Gastrocnemius medialis (tissue), 4 donors: Measurements from ENCODE around the gene EPB41L3.

ENCODE experiments used
- POLR2A ChIP-seq, 2 donors: fragments of 450-650 bp; IDR thresholded peaks; one replicate each; pipeline ENCODE4 v1.6.1; 2017; ENCODE audit warnings: antibody characterized with exemption in 2 of 2, mild to moderate bottlenecking in 2 of 2, moderate library complexity in 2 of 2
- TF ChIP-seq, protein P1 (sequence below), 5 experiments: fragments of 450-650 bp in 3 of 5; fragments of 200-600 bp in 2 of 5; sonication (generic) in 2 of 5; IDR thresholded peaks in 4 of 5; conservative IDR thresholded peaks in 1 of 5; 1 replicate in 4 of 5; 2 replicates in 1 of 5; pipeline ENCODE4 v1.5.1; 2016 to 2019; ENCODE audit warnings: antibody characterized with exemption in 5 of 5, mild to moderate bottlenecking in 3 of 5, moderate library complexity in 3 of 5

DNA sequence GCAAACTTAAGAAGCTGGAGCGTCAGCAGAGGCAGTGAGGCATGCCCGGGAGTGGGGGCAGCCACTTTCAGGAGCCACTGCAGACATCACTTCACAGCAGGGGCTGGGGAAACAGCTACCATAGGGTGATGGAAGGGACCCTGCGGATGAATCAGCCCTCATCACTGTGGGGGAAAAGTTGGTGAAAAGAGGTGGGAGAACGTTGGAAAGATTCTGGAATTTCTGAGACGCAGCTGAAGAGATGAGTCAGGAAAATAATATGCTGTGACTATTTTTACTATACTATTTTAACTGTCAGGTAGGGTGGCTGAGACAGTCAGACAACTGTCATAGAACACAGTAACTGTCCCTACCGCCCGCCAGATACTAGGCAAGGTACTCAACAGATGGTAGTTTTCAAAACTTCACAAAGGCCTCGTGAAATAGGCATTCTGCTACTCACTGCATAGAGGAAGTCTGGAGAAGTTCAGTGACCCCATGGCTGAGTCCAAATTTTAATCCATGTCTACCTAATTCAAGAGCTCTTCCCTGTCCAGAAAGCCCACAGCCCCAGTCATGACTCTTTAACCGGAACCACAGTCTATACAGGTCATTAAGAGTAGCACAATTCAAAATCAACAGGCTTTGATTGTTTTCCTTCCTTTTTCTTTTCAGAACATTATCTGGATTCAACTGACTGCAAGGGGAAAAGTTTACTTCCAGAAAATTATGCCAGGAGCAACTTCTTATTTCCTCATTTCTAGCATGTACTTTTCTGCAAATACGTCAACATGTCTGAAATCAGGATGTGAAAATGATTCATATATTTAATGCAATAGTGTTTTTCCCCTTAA, 39.3 kb upstream of the EPB41L3 start:
- TF ChIP-seq, protein P1, sequence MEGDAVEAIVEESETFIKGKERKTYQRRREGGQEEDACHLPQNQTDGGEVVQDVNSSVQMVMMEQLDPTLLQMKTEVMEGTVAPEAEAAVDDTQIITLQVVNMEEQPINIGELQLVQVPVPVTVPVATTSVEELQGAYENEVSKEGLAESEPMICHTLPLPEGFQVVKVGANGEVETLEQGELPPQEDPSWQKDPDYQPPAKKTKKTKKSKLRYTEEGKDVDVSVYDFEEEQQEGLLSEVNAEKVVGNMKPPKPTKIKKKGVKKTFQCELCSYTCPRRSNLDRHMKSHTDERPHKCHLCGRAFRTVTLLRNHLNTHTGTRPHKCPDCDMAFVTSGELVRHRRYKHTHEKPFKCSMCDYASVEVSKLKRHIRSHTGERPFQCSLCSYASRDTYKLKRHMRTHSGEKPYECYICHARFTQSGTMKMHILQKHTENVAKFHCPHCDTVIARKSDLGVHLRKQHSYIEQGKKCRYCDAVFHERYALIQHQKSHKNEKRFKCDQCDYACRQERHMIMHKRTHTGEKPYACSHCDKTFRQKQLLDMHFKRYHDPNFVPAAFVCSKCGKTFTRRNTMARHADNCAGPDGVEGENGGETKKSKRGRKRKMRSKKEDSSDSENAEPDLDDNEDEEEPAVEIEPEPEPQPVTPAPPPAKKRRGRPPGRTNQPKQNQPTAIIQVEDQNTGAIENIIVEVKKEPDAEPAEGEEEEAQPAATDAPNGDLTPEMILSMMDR (IDR thresholded peaks at IDR 0.05 in 4 of 5, conservative IDR thresholded peaks at IDR 0.05 in 1 of 5) = no peak
- TF ChIP-seq POLR2A (IDR thresholded peaks at IDR 0.05) = no peak
